ENCODE measurements around the gene MRPL40. TPM values are rescaled to one million over a fixed set of nuclear protein-coding genes. Genes with fewer than 3 reads are reported as not detected.

The MRPL40 gene
- total RNA-seq = 10 to 100 TPM; 37.5 to 69.3 (median 48.7) TPM

- peak; percentile 96 for DNase-seq
- peaks cover 0 to 15% of the 10 kb centered on the region in 2 donors for H3K36me3 ChIP-seq
- no peaks in the 10 kb centered on the region for H3K27me3 ChIP-seq
- peak within 1 kb of the TSS; percentile 78 to 98 (median 91) for H3K4me3 ChIP-seq (replicated peaks in 1 of 3)
- H3K9me3 ChIP-seq = no peaks in the 10 kb centered on the region
- TF ChIP-seq, protein P1, sequence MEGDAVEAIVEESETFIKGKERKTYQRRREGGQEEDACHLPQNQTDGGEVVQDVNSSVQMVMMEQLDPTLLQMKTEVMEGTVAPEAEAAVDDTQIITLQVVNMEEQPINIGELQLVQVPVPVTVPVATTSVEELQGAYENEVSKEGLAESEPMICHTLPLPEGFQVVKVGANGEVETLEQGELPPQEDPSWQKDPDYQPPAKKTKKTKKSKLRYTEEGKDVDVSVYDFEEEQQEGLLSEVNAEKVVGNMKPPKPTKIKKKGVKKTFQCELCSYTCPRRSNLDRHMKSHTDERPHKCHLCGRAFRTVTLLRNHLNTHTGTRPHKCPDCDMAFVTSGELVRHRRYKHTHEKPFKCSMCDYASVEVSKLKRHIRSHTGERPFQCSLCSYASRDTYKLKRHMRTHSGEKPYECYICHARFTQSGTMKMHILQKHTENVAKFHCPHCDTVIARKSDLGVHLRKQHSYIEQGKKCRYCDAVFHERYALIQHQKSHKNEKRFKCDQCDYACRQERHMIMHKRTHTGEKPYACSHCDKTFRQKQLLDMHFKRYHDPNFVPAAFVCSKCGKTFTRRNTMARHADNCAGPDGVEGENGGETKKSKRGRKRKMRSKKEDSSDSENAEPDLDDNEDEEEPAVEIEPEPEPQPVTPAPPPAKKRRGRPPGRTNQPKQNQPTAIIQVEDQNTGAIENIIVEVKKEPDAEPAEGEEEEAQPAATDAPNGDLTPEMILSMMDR (IDR thresholded peaks at IDR 0.05) = peak in 2 of 6 experiments; percentile 2 to 29
- TF ChIP-seq POLR2A (IDR thresholded peaks at IDR 0.05) = peak; percentile 73 to 94
- 0 to 1% methylated on average over 5 to 10 of the region's 74 CpGs for WGBS, 2 donors
- intact Hi-C loops (cut with DNase I) = loop anchor here (5.0 to 10.0 kb wide), 3 partner anchors 77 to 287 kb away; partner anchors contain the start of genes ESS2 and SLC25A1
- peaks cover 35 to 39% of the 10 kb centered on the region in 2 donors for H3K4me1 ChIP-seq
- peak within 1 kb of the TSS; percentile 98 to 99 (median 99) for H3K27ac ChIP-seq
Measured at GRCh38 chr22:19432133-19432851, at the start of gene MRPL40. Gene MRPL40 (plus strand): TSS chr22:19432545. CDS start chr22:19432555, 10 bp downstream.

- DNase-seq = no peak
- 84 to 86% methylated on average over 9 of the region's 9 CpGs for WGBS, 2 donors
- H3K27me3 ChIP-seq = no peaks in the 10 kb centered on the region
- no peaks in the 10 kb centered on the region for H3K4me1 ChIP-seq
- no peak overlapping the region for H3K27ac ChIP-seq
- TF ChIP-seq POLR2A (IDR thresholded peaks at IDR 0.05) = no peak
- TF ChIP-seq, protein P1 (IDR thresholded peaks at IDR 0.05) = no peak
- no peaks in the 10 kb centered on the region for H3K9me3 ChIP-seq
- intact Hi-C loops (cut with DNase I) = no loop called here
- peaks cover 68 to 91% of the 10 kb centered on the region in 2 donors for H3K36me3 ChIP-seq
- no peak overlapping the region for H3K4me3 ChIP-seq (replicated peaks in 1 of 3)
Measured at GRCh38 chr22:19383292-19383691, 49.1 kb upstream of the MRPL40 start.

DNA sequence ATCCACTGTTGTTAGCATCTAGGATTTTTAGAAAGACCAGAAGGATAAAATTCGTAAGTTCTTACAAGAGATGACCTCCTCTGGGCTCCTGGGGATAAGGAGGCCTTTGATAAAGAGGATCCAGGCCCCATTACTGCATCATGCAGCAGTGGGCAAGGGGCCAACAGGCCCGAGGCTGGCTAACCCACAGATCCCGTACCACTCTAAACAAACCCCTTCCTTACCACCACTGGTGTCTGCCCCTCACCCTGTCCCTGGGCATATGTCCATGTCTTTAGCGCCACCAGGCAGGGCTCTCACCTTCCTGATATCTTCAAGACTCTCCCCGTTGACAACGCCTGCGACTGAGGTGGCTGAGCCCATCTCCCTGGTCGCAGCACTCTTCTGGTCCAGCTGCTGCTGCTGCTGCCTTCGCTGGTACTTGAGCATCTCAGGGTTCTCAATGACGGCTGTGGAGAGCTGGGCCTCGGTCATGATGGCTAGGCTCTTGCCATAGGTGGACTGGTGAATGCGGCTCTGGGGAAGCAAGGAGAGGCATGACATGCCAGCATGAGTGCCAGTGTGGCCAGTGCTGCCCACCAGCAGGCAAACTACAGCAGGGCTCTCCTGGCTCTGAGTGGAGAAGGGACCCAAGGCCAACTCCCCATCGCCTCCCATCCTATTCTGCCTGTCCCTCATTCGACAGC lies 47.0 kb upstream of the MRPL40 start:
- Histone ChIP-seq H3K4me1 (no peaks in the 10 kb centered on the region), H3K4me3 (replicated peaks in 1 of 3) (no peak overlapping the region), H3K27ac (no peak overlapping the region), H3K36me3 (peaks cover 85 to 94% of the 10 kb centered on the region in 2 donors), H3K9me3 (no peaks in the 10 kb centered on the region), H3K27me3 (no peaks in the 10 kb centered on the region)
- no peak for DNase-seq
- intact Hi-C loops (cut with DNase I) = no loop called here
- WGBS, 2 donors = 90 to 92% methylated on average over 14 of the region's 14 CpGs
- no peak for TF ChIP-seq POLR2A (IDR thresholded peaks at IDR 0.05)
- TF ChIP-seq, protein P1 (IDR thresholded peaks at IDR 0.05) = no peak

DNA sequence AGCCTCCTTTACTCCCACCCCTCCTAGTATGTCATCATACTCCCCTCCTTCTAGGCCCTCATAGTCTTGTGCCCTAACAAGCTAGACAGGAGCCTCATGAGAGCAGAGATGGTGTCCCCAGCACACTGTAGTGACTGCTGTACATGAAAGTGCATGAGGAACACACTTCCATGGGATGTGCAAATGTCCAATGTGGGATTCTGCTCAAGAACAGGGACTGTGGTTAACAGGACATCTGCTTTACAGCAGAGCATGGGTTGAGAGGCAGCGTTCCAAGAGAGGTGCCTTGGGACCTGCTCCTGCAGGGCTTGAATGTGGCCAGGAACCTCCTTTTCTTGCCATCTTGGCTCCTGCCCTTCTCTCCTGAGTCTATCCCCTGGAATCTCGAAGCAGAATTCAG lies 46.1 kb upstream of the MRPL40 start:
- no peak for TF ChIP-seq POLR2A (IDR thresholded peaks at IDR 0.05)
- TF ChIP-seq, protein P1 (IDR thresholded peaks at IDR 0.05) = no peak
- 89 to 92% methylated on average over 2 of the region's 2 CpGs for WGBS, 2 donors
- H3K36me3 ChIP-seq = peaks cover 90 to 94% of the 10 kb centered on the region in 2 donors
- no peak overlapping the region for H3K4me3 ChIP-seq (replicated peaks in 1 of 3)
- no peaks in the 10 kb centered on the region for H3K9me3 ChIP-seq
- no peaks in the 10 kb centered on the region for H3K27me3 ChIP-seq
- no peaks in the 10 kb centered on the region for H3K4me1 ChIP-seq
- no peak for DNase-seq
- H3K27ac ChIP-seq = no peak overlapping the region
- intact Hi-C loops (cut with DNase I) = no loop called here

GRCh38 chr22:19387038-19387437 lies 45.3 kb upstream of the MRPL40 start:
- no peaks in the 10 kb centered on the region for H3K9me3 ChIP-seq
- H3K27ac ChIP-seq = no peak overlapping the region
- no peaks in the 10 kb centered on the region for H3K27me3 ChIP-seq
- DNase-seq = no peak
- TF ChIP-seq POLR2A (IDR thresholded peaks at IDR 0.05) = no peak
- TF ChIP-seq, protein P1 (IDR thresholded peaks at IDR 0.05) = no peak
- 90 to 94% methylated on average over 2 of the region's 2 CpGs for WGBS, 2 donors
- no peak overlapping the region for H3K4me3 ChIP-seq (replicated peaks in 1 of 3)
- H3K4me1 ChIP-seq = no peaks in the 10 kb centered on the region
- intact Hi-C loops (cut with DNase I) = no loop called here
- peaks cover 95 to 97% of the 10 kb centered on the region in 2 donors for H3K36me3 ChIP-seq

Measured in thyroid gland (tissue), 4 donors.